Measurements from ENCODE around the gene AIG1.

DNA sequence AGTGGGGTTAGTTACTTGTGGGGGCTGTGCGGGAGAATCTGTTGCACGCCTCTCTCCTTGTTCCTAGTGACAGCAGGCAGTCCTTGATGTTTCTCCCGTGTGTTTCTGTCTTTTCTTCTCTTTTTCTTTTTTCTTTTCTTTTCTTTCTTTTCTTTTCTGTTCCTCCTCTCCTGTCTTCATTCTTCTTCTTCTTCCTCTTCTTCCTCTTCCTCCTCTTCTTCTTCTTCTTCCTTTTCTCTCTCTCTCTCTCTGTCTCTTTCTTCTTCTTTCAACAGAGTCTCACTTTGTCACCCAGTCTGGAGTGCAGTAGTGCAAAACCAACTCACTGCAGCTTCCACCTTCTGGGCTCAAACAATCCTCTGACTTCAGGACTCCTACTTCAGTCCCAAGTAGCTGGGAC, 6.8 kb upstream of the AIG1 start:
- TF ChIP-seq, protein P1, sequence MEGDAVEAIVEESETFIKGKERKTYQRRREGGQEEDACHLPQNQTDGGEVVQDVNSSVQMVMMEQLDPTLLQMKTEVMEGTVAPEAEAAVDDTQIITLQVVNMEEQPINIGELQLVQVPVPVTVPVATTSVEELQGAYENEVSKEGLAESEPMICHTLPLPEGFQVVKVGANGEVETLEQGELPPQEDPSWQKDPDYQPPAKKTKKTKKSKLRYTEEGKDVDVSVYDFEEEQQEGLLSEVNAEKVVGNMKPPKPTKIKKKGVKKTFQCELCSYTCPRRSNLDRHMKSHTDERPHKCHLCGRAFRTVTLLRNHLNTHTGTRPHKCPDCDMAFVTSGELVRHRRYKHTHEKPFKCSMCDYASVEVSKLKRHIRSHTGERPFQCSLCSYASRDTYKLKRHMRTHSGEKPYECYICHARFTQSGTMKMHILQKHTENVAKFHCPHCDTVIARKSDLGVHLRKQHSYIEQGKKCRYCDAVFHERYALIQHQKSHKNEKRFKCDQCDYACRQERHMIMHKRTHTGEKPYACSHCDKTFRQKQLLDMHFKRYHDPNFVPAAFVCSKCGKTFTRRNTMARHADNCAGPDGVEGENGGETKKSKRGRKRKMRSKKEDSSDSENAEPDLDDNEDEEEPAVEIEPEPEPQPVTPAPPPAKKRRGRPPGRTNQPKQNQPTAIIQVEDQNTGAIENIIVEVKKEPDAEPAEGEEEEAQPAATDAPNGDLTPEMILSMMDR (conservative IDR thresholded peaks at IDR 0.05; ENCODE audit: low read depth, low read length): no peak
- no peak for TF ChIP-seq EZH2 (IDR thresholded peaks at IDR 0.05; ENCODE audit: borderline replicate concordance, low read depth, low read length, poor library complexity, severe bottlenecking)

Measured in A673 (cell line).